Measurements from ENCODE around the gene FUZ.

DNA sequence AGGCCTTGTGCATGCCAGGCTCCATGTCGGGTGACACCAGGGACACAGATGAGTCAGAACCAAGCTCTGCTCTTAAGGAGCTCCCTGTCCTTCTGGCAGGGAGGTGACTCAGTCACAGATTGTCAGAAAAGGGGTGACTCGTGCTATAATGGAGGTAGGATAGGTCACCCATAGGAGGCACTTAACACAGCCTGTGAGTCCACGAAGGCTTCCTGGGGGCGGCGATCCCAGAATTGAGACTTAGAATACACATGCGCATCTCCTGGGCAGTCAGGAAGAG is 19.6 kb downstream of the FUZ start:
- TF ChIP-seq, protein P1, sequence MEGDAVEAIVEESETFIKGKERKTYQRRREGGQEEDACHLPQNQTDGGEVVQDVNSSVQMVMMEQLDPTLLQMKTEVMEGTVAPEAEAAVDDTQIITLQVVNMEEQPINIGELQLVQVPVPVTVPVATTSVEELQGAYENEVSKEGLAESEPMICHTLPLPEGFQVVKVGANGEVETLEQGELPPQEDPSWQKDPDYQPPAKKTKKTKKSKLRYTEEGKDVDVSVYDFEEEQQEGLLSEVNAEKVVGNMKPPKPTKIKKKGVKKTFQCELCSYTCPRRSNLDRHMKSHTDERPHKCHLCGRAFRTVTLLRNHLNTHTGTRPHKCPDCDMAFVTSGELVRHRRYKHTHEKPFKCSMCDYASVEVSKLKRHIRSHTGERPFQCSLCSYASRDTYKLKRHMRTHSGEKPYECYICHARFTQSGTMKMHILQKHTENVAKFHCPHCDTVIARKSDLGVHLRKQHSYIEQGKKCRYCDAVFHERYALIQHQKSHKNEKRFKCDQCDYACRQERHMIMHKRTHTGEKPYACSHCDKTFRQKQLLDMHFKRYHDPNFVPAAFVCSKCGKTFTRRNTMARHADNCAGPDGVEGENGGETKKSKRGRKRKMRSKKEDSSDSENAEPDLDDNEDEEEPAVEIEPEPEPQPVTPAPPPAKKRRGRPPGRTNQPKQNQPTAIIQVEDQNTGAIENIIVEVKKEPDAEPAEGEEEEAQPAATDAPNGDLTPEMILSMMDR (IDR thresholded peaks at IDR 0.05; ENCODE audit: poor library complexity): no peak
- TF ChIP-seq EZH2 (IDR thresholded peaks at IDR 0.05; ENCODE audit: borderline replicate concordance): no peak
- no peak for TF ChIP-seq EZH2phosphoT487 (IDR thresholded peaks at IDR 0.05; ENCODE audit: low read depth, severe bottlenecking, unreplicated experiment)
